Measurements from ENCODE around the gene RREB1.
"Not testable (repeated sequence)": the region's sequence is repeated elsewhere in the genome, so short reads cannot be mapped to it uniquely, and the experiment has no call there.

RREB1 gene

DNA sequence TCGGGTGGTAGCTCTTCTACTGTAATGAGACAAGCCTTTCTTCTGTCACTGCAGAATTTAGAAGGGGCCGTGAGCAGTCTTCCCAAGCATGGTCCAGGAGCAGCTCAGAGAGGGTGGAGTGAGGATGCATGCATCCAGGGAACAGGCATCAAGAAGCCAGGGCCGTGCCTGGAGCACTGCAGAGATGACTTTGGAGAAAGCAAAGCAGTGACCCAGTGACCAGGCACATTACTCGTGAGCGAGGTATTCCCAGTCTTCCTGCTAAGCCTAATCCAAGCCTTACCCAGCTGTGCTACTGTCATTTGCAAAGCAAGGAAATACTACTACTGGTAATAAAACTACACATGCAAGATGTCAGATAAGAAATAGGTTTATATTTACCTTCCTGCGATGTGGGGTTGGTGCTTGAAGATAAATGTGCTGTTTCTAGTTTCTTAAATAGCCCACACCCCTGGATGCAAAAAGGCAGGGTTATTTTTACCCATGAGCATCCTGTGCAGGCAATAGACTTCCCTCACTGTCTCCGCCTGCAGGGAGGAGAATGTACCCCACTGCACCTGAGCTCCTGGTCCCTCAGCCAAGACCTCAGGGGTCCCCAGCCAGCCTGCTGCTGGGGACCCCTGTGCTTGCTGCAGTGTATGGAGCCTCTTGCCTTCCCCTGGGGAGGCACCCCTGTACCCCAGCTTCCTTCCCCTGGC is 142.3 kb downstream of the RREB1 start:
- DNase-seq, result no peak

DNA sequence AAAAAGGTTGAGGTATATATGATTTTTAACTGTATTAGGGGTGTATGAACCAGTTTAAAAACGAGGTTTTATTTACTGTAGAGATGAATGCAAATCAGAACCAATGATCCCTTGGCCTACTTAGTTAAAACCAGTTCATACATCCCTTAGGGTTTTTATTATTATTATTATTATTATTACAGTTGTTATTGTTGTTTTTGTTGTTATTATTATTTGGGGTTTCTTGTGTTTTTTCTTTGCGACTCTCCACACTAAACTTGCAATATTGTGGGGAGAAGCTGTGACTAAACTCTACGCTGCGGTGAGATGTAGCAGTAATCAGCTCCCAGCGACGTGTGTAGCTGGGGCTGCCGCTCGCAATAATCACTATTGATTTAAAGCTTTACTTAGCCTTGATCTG is 143.1 kb downstream of the RREB1 start:
- no peak for DNase-seq

DNA sequence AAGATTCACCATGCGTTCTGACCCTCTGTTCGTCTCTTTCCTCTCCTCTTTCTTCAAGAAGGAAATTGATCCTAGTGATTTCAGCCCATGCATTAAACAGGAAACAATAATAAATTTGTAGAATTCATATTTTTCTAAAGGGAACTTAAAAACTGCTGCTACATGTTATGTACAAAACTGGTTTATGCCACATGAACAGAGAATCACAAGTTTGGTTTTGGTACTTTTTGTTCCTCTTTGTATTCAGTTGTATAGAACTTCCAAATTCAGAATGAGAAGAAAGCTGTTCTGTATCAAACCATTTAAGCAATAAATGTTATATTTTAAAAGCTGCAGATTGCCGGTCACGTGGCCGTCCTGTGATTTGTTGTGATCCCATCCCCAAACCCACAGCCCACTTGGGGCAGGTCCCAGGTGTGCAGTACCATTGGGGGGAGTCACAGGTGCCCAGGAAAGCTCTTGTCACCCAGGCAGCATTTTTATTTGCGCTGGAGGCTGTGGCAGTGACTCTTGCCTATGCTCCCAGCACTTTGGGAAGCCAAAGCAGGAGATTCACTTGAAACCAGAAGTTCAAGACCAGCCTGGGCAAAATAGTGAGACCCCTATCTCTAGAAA is 144.0 kb downstream of the RREB1 start:
- no peak for DNase-seq

DNA sequence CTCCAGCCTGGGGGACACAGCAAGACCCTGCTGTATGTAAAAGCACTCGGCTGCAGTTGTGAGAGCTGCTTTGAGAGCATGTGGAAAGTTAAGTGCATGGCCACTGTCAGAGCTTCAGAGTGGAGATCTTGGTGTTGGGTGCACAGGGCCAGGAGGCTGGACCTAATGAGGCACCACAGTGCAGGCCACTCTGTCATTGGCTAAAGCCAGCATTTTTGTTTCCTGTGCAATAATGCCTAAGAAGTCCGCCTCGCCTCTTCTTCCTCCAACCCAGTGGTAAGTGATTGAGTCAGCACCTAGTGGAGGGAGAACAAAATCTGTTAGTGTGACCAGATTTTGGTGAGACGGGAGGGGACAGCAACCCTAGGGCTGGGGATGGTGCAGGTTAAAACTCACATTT is 144.6 kb downstream of the RREB1 start:
- no peak for DNase-seq

GRCh38 chr6:7254980-7255835 is 147.4 kb downstream of the RREB1 start:
- no peak for DNase-seq

DNA sequence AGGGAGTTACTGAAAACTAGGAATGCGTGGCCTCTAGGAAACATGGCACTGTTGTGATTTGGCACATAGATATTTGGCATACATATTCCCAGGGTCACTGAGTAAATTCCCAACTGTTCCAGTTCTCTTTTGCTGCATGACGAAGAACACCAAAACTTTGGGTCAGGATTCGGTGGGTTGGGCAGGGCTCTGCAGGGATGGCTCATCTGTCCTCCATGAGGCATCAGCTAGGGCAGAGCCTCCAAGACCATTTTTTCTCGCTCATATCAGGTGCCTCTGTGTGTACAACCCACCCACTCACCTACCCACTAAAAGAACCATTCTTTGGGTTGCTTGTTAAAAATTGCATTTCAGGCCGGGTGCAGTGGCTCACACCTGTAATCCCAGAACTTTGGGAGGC is 148.2 kb downstream of the RREB1 start:
- DNase-seq, result no peak

DNA sequence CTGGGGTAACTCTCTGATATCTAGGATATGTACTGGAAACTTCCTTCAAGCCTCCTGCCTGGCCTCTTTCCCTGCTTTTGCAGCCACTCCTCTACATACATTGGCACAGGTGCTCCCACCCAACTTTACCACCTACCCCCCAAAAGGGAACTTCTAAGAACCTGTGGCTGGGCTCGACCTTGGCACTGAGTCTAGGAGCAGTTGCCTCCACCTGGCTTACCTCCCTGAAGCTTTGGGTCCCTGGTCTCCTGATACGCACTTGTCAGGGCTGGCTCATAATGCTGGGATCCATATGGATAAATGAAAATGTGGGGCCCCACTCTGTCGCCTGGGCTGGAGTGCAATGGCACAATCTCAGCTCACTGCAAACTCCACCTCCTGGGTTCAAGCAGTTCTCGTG is 149.0 kb downstream of the RREB1 start:
- no peak for DNase-seq

DNA sequence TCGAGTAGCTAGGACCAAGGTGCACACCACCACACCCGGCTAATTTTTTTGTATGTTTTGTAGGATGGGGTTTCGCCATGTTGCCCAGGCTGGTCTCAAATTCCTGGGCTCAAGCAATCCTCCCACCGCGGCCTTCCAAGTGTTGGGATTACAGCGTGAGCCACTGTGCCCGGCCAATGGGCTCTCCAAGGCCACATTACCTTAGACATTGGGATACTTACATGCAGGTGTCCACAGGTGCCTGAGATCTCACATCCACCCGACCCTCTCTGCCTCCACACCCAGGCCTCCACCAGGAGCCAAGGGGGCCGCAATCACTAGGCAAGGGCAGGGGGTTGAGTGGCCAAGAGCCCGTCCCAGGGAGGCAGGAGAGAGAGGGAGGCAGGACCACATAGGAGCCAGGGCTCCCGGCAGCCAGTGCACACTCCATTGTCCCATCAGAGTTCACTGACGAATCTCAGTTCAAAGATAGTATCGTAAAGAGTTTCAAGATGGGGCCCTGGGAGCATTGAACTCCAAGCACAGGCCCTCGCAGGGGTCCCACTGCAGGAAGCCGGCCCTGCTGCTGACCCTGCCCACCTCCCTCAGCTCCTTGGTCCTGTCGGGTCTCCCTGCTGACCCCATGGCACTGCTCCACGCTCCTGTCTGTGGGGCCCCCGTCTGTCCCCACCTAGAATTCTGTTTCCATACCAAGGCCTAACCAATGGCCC is 149.9 kb downstream of the RREB1 start:
- DNase-seq, result no peak

- no peak for DNase-seq
Observed at GRCh38 chr6:7258231-7258763, 150.5 kb downstream of the RREB1 start.

GRCh38 chr6:7260291-7261031 is 152.7 kb downstream of the RREB1 start:
- DNase-seq, result no peak

GRCh38 chr6:7261032-7261841 is 153.5 kb downstream of the RREB1 start:
- DNase-seq, result peak; percentile 96

DNA sequence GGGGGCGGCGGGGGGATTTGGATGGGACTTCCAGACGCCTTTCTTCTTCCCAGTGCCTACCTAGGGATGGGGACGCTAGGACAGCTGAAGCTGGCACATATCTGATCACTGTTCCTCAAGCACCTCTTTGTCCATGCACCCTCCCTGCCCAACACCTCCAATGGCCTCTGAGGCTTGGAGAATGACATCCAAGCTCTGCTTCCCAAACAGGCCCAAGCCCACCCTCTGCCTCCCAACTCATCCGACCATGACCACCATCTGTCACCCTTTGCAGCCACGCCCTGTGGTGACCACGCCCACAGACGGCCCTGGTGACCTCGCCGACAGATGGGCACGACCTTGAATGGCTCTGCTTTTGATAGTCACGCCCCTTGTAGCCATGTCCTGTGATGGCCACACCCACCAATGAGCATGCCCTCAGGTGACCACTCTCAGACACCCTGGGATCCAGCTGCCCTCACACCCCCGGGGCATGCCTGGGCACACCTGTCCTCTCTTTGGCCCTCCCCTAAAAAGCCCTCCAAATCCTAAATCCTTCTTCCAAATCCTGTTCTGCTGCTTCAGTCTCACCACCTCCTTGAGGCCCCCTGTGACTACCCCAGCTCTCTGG is 154.2 kb downstream of the RREB1 start:
- DNase-seq, result peak; percentile 88

DNA sequence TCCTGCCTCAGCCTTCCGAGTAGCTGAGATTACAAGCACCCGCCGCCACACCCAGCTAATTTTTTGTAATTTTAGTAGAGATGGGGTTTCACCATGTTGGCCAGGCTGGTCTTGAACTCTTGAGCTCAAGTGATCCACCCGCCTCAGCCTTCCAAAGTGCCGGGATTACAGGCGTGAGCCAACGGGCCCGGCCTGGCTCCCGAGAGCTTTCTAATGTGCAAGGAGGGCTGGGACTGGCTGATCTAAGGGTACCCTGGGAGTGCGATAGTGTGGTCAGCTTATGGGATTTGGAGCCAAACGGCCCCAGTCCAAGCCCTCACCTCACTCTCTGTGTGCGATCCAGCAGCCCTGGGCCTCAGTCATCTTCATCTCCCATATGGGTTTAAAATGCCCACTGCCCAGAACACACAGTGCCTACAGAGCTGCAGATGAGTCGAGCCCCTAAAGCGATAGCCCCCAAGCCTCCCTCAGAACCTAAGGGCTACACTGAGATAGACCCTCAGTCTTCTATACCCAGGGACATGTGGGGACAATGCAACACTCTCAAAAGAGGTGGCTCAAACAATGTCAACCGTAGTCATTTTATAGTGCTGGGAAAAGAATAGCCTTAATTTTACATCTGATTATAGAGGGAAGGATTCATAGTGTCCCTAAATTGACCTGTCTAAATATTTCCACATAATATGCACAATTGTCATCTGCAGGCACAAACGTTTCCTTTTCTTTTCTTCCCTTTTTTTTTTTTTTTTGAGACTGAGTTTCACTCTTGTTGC is 155.2 kb downstream of the RREB1 start:
- no peak for DNase-seq

GRCh38 chr6:7263519-7263805 is 155.7 kb downstream of the RREB1 start:
- not testable (repeated sequence) for DNase-seq

GRCh38 chr6:7264041-7264440 is 156.3 kb downstream of the RREB1 start:
- DNase-seq, result no peak

GRCh38 chr6:7264686-7265384 is 157.1 kb downstream of the RREB1 start:
- DNase-seq, result no peak

DNA sequence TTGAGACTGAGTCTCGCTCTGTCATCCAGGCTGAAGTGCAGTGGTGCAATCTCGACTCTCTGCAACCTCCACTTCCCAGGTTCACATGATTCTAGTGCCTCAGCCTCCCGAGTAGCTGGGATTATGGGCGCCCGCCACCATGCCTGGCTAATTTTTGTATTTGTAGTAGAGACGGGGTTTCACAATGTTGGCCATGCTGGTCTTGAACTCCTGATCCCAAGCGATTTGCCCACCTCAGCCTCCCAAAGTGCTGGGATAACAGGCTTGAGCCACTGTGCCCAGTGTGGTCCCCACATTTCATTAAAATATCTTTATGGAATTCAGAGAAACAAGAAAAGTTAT is 157.6 kb downstream of the RREB1 start:
- not testable (repeated sequence) for DNase-seq

DNA sequence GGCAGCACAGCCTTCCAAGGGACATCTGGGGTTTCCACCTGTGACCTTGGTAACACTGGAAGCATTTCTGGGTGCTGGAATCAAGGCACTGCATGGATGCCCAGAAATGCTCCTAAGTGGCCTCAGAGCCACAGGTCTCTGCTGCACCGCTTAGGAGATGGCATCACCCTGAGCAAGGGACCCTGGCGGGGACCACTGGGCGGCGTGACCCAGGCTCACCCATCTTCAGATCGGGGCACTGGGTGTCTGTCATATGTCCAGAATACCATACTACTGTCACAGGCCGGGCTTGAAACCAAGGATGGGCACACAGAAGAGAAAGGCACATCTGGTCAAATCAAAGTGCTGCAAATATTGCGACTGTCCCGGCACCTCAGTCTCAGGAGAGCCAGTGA is 159.3 kb downstream of the RREB1 start:
- DNase-seq, result no peak

- DNase-seq, result peak; percentile 98
Observed at GRCh38 chr6:7267466-7268091, 159.8 kb downstream of the RREB1 start.
